H1 (cell line): ENCODE measurements around the gene KIF13A. TPM values are rescaled to one million over a fixed set of nuclear protein-coding genes. Genes with fewer than 3 reads are reported as not detected.

Source experiments
- CTCF ChIA-PET: fragments of 300-600 bp; sonication (Branson Sonifier 250); formaldehyde crosslinking; loops from one replicate; lab custom pipeline; 2021; ENCODE audit not compliant: partially characterized antibody; lab: Charles Lee
- POLR2A ChIA-PET: fragments of 300-600 bp; sonication (Branson Sonifier 250); formaldehyde crosslinking; loops from one replicate; lab custom pipeline; 2021; ENCODE audit warnings: inconsistent platforms; ENCODE audit not compliant: partially characterized antibody; lab: Charles Lee
- DNase-seq, 2 experiments: peaks; one replicate each; pipeline versions ENCODE4 v3.0.0 to v3.0.0-alpha.2; 2010 to 2022; ENCODE audit warnings: low spot score in 2 of 2, low read depth in 1 of 2, mixed read lengths in 1 of 2
- FAIRE-seq: peaks from 2 replicates; lab custom pipeline; 2011; peaks lifted over from hg19 to GRCh38; lab: Jason Lieb, UNC
- H2AFZ ChIP-seq: 2 replicates; pipeline ENCODE4 v1.8.1; 2012; ENCODE audit warnings: low read length, inconsistent platforms
- H2AK5ac ChIP-seq: 2 replicates; pipeline ENCODE4 v1.6.1; 2013; ENCODE audit warnings: low read depth, low read length
- H2BK120ac ChIP-seq: replicated peaks from 2 replicates; pipeline ENCODE3; 2013; ENCODE audit warnings: low read depth, low read length, inconsistent platforms
- H2BK12ac ChIP-seq: 2 replicates; pipeline ENCODE4 v1.6.1; 2013; ENCODE audit warnings: low read depth, low read length
- H2BK15ac ChIP-seq: 2 replicates; pipeline ENCODE4 v1.6.1; 2013; ENCODE audit warnings: low read length
- H2BK20ac ChIP-seq: 2 replicates; pipeline ENCODE4 v1.6.1; 2013; ENCODE audit warnings: low read length
- H2BK5ac ChIP-seq: 2 replicates; pipeline ENCODE4 v1.6.1; 2013; ENCODE audit warnings: low read depth, low read length
- H3K14ac ChIP-seq: 2 replicates; pipeline ENCODE4 v1.6.1; 2013; ENCODE audit warnings: inconsistent platforms; ENCODE audit not compliant: insufficient read length
- H3K18ac ChIP-seq: 2 replicates; pipeline ENCODE4 v1.6.1; 2013; ENCODE audit warnings: low read length; ENCODE audit errors: extremely low read depth
- H3K23ac ChIP-seq: 2 replicates; pipeline ENCODE4 v1.6.1; 2013; ENCODE audit warnings: inconsistent platforms; ENCODE audit not compliant: insufficient read length
- H3K23me2 ChIP-seq: 2 replicates; pipeline ENCODE4 v1.6.1; 2013; ENCODE audit warnings: low read depth, low read length
- H3K27ac ChIP-seq: 2 replicates; pipeline ENCODE4 v1.6.1; 2011; ENCODE audit warnings: low read depth, low read length, inconsistent platforms
- H3K27me3 ChIP-seq, 4 experiments: replicated peaks in 1 of 4; 1 replicate in 1 of 4; 2 replicates in 3 of 4; pipeline versions ENCODE4 v1.6.1 to v1.8.1; 2011 to 2013; ENCODE audit warnings: low read length in 3 of 4, mild to moderate bottlenecking in 3 of 4, inconsistent platforms in 2 of 4, mixed read lengths in 2 of 4, moderate library complexity in 1 of 4; ENCODE audit not compliant: control insufficient read depth in 3 of 4, insufficient read depth in 3 of 4; ENCODE audit errors: extremely low read depth in 1 of 4
- H3K36me3 ChIP-seq, 4 experiments: 2 replicates each; pipeline versions ENCODE4 v1.6.1 to v1.8.1; 2011 to 2013; ENCODE audit warnings: mild to moderate bottlenecking in 4 of 4, low read length in 3 of 4, moderate library complexity in 2 of 4, control low read depth in 1 of 4, inconsistent platforms in 1 of 4; ENCODE audit not compliant: insufficient read depth in 4 of 4, control insufficient read depth in 2 of 4
- H3K4ac ChIP-seq: replicated peaks from 2 replicates; pipeline ENCODE3; 2013; ENCODE audit warnings: low read length, low read depth, mixed read lengths, inconsistent platforms; ENCODE audit not compliant: insufficient read length
- H3K4me1 ChIP-seq, 4 experiments: replicated peaks in 1 of 4; 1 replicate in 1 of 4; 2 replicates in 3 of 4; pipeline versions ENCODE4 v1.6.1 to v1.8.1; 2011 to 2013; ENCODE audit warnings: low read length in 3 of 4, inconsistent platforms in 2 of 4, mixed read lengths in 1 of 4; ENCODE audit not compliant: insufficient read depth in 4 of 4, control insufficient read depth in 3 of 4
- H3K4me2 ChIP-seq, 2 experiments: 2 replicates each; pipeline versions ENCODE4 v1.6.1 to v1.8.1; 2011 to 2013; ENCODE audit warnings: low read depth in 2 of 2, low read length in 2 of 2, control low read depth in 1 of 2, inconsistent platforms in 1 of 2, mild to moderate bottlenecking in 1 of 2; ENCODE audit not compliant: insufficient read depth in 1 of 2
- H3K4me3 ChIP-seq, 4 experiments: fragments of 200-600, 300-600 bp in 1 of 4; sonication (generic), shearing (Covaris generic), sonication (Bioruptor Twin) in 1 of 4; 2 replicates each; pipeline versions ENCODE4 v1.5.1 to v1.8.1; 2011 to 2016; ENCODE audit warnings: low read length in 4 of 4, low read depth in 3 of 4, control low read depth in 2 of 4, inconsistent platforms in 2 of 4, mild to moderate bottlenecking in 2 of 4, mixed read lengths in 1 of 4, moderate library complexity in 1 of 4; ENCODE audit not compliant: insufficient read depth in 2 of 4; ENCODE audit errors: extremely low read depth in 1 of 4
- H3K56ac ChIP-seq: replicated peaks from 2 replicates; pipeline ENCODE3; 2013; ENCODE audit warnings: low read depth, mild to moderate bottlenecking, mixed read lengths, low read length, inconsistent platforms; ENCODE audit not compliant: insufficient read length
- H3K79me1 ChIP-seq: 2 replicates; pipeline ENCODE4 v1.6.1; 2013; ENCODE audit warnings: low read depth, low read length, control low read depth
- H3K79me2 ChIP-seq, 2 experiments: 2 replicates each; pipeline versions ENCODE4 v1.6.1 to v1.8.1; 2012 to 2013; ENCODE audit warnings: low read length in 2 of 2, mild to moderate bottlenecking in 2 of 2, inconsistent platforms in 1 of 2; ENCODE audit not compliant: insufficient read depth in 2 of 2, control insufficient read depth in 1 of 2
- H3K9ac ChIP-seq, 4 experiments: replicated peaks in 1 of 4; 1 replicate in 1 of 4; 2 replicates in 3 of 4; pipeline versions ENCODE4 v1.6.1 to v1.8.1; 2011 to 2013; ENCODE audit warnings: low read depth in 3 of 4, low read length in 3 of 4, control low read depth in 2 of 4, mild to moderate bottlenecking in 2 of 4, moderate library complexity in 2 of 4, inconsistent platforms in 1 of 4; ENCODE audit errors: extremely low read depth in 1 of 4
- H3K9me3 ChIP-seq, 2 experiments: 2 replicates each; pipeline versions ENCODE4 v1.6.1 to v1.8.1; 2012 to 2013; ENCODE audit warnings: mild to moderate bottlenecking in 2 of 2, moderate library complexity in 2 of 2, control low read depth in 1 of 2, inconsistent platforms in 1 of 2, low read depth in 1 of 2, low read length in 1 of 2, mixed read lengths in 1 of 2; ENCODE audit not compliant: insufficient read depth in 2 of 2
- H4K20me1 ChIP-seq, 2 experiments: replicated peaks in 1 of 2; 2 replicates each; pipeline versions ENCODE3 to v1.8.1; 2011 to 2013; ENCODE audit warnings: inconsistent platforms in 2 of 2, low read length in 2 of 2, mild to moderate bottlenecking in 1 of 2; ENCODE audit not compliant: insufficient read depth in 2 of 2, control insufficient read depth in 1 of 2
- H4K5ac ChIP-seq: 2 replicates; pipeline ENCODE4 v1.6.1; 2013; ENCODE audit warnings: low read length, low read depth, mixed read lengths, inconsistent platforms; ENCODE audit not compliant: insufficient read length
- H4K8ac ChIP-seq: 2 replicates; pipeline ENCODE4 v1.8.0; 2013; ENCODE audit warnings: mild to moderate bottlenecking, moderate library complexity, low read length, inconsistent platforms; ENCODE audit not compliant: insufficient read depth; ENCODE audit errors: extremely low read depth
- H4K91ac ChIP-seq: replicated peaks from 2 replicates; pipeline ENCODE3; 2013; ENCODE audit warnings: low read length, mixed read lengths, inconsistent platforms; ENCODE audit not compliant: insufficient read length
- EZH2 ChIP-seq: fragments of 200-600 bp; sonication (generic); IDR thresholded peaks from 2 replicates; pipeline ENCODE4 v1.7.1; 2012; ENCODE audit warnings: low read depth, mild to moderate bottlenecking, moderate library complexity, low read length, inconsistent platforms; ENCODE audit not compliant: severe bottlenecking
- JUND ChIP-seq: IDR thresholded peaks from 2 replicates; pipeline ENCODE4 v1.6.1; 2011; ENCODE audit warnings: mild to moderate bottlenecking, improper control_type of control experiment, low read length
- RNF2 ChIP-seq: fragments of 200-900, 300-1000 bp; sonication (generic); IDR thresholded peaks from 2 replicates; pipeline ENCODE4 v1.7.1; 2016; ENCODE audit warnings: borderline replicate concordance, low read depth, mild to moderate bottlenecking, antibody characterized with exemption, low read length; ENCODE audit not compliant: poor library complexity, severe bottlenecking; ENCODE audit errors: missing control alignments
- TCF12 ChIP-seq: IDR thresholded peaks from 2 replicates; pipeline ENCODE4 v1.6.1; 2011; ENCODE audit warnings: low read depth, mild to moderate bottlenecking, low read length
- whole genome bisulfite sequencing, 2 experiments: shearing (Covaris generic) in 1 of 2; methylation state at CpG; one replicate each; pipeline versions ENCODE4 v1.1.6 to v1.1.7; 2013 to 2015; ENCODE audit warnings: low lambda C conversion rate in 2 of 2, mixed read lengths in 2 of 2, inconsistent platforms in 1 of 2, low coverage in 1 of 2, missing lambda C conversion rate in 1 of 2; ENCODE audit not compliant: insufficient replicate concordance in 2 of 2, insufficient coverage in 1 of 2, insufficient read length in 1 of 2; ENCODE audit errors: extremely low coverage in 1 of 2, missing lambda C conversion rate in 1 of 2; 5-methylcytosine and 5-hydroxymethylcytosine counted together
- long read RNA-seq, 2 experiments: library from RNA in 1 of 2; library from capped mRNA in 1 of 2; stranded (forward); transcript quantifications; one replicate each; pipeline ENCODE4 v2.0.0, GENCODE V29; 2021; ENCODE audit warnings: inconsistent platforms in 1 of 2
- polyA minus RNA-seq, 3 experiments: library from RNA; depleted of rRNA, polyadenylated mRNA; stranded (reverse); fragments of >200 nt; gene quantifications; 1 replicate in 2 of 3; 2 replicates in 1 of 3; pipeline ENCODE4 v1.2.3, GENCODE V29; 2011
- polyA plus RNA-seq, 7 experiments: library from polyadenylated mRNA; depleted of rRNA in 3 of 7; stranded (reverse) in 5 of 7; unstranded in 2 of 7; fragments of >200 nt in 5 of 7; fragments of 200-250 nt in 2 of 7; gene quantifications; 1 replicate in 5 of 7; 2 replicates in 1 of 7; 4 replicates in 1 of 7; pipeline versions ENCODE4 v1.2.1 to v1.2.3, GENCODE V29; 2011 to 2013; ENCODE audit warnings: missing spikeins in 2 of 7, mixed read lengths in 2 of 7
- total RNA-seq: library from RNA; stranded (reverse); fragmentation: NEBNext Ultra II Directional; extraction: Animal tissue kit (Norgen Biotek cat#: 25700); gene quantifications from 2 replicates; pipeline ENCODE4 v1.2.1, GENCODE V29; 2021
- TF ChIP-seq, protein P1 (sequence below), 3 experiments: IDR thresholded peaks; 1 replicate in 2 of 3; 2 replicates in 1 of 3; pipeline versions ENCODE4 v1.5.1 to v1.6.1; 2011; ENCODE audit warnings: low read length in 3 of 3, mild to moderate bottlenecking in 3 of 3, inconsistent platforms in 2 of 3, low read depth in 1 of 3, moderate library complexity in 1 of 3; ENCODE audit not compliant: insufficient read depth in 1 of 3; ENCODE audit errors: control extremely low read depth in 1 of 3
- TF ChIP-seq, protein P2 (sequence below): IDR thresholded peaks from 2 replicates; pipeline ENCODE4 v1.6.1; 2012; ENCODE audit warnings: inconsistent platforms

Gene KIF13A
- total RNA-seq (40.8 and 43.3 TPM in 2 replicates), polyA plus RNA-seq (2011; rRNA removed) (10.4 and 14.7 TPM in 2 replicates), polyA minus RNA-seq (2011; rRNA and poly(A)+ RNA removed) (30.6 and 36.4 TPM in 2 replicates)
- polyA plus RNA-seq (2011; cell fraction: cytosol; rRNA removed), result 18.0 TPM
- polyA plus RNA-seq (2011; cell fraction: nucleus; rRNA removed), result 20.1 TPM
- 20.9 to 26.8 TPM (median 23.9 TPM) in 4 replicates for polyA plus RNA-seq (2012, experiment 1 of 2)
- 4.9 TPM for polyA plus RNA-seq (2012, experiment 2 of 2)
- 14.8 TPM for polyA plus RNA-seq (2013, experiment 1 of 2)
- polyA plus RNA-seq (2013, experiment 2 of 2), result 14.9 TPM
- 24.3 TPM for polyA minus RNA-seq (2011; cell fraction: cytosol; rRNA and poly(A)+ RNA removed)
- polyA minus RNA-seq (2011; cell fraction: nucleus; rRNA and poly(A)+ RNA removed), result 37.2 TPM
- long read RNA-seq, experiment 1, transcript KIF13A-207 (3 exons, 1,330 nt), result major isoform, 7 of 16 reads
- long read RNA-seq, experiment 1, partial matches to known transcripts, result 1 of 16 reads
- long read RNA-seq, experiment 1, other reads (novel, unspliced or antisense), result 8 of 16 reads
- long read RNA-seq, experiment 2, partial matches to known transcripts, result 0 of 1 reads
- long read RNA-seq, experiment 2, other reads (novel, unspliced or antisense), result 1 of 1 reads

DNA sequence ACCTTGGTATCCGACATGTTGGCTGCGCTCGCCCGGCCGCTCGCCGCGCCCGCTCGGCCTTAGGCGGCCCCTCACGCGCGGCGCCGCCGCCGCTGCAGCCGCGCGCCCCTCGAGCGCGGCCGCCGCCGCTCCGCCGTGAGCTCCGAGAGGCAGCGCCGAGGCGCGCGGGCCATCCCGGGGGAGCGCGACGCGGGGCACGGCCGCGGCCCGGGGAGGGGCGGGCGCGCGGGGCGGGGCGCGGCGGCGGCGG lies at the start of gene KIF13A:
Gene KIF13A, minus strand, starts transcription at position 189 of the 250 bp plus-strand sequence. Its CDS starts 172 bp downstream, at position 17.
- Histone ChIP-seq H2AFZ (peak within 1 kb of the TSS; percentile 83), H3K23me2 (peaks cover 11% of the 10 kb centered on the region), H4K91ac (peak within 1 kb of the TSS; percentile 69), H3K56ac (peak within 1 kb of the TSS; percentile 19), H3K18ac (peak within 1 kb of the TSS; percentile 71; the same call in 1 of the 2 replicates), H3K9ac (peak within 1 kb of the TSS; percentile 60 to 97 (median 84)), H4K8ac (peak within 1 kb of the TSS; percentile 88), H2AK5ac (no peak within 1 kb of the TSS), H3K27me3 (peaks cover 0 to 4% (median 0%) of the 10 kb centered on the region in 4 experiments; a peak in 2 of 7 replicates), H3K36me3 (no peaks in the 10 kb centered on the region; a peak in 2 of 8 replicates), H2BK15ac (peak within 1 kb of the TSS; percentile 0; the same call in 1 of the 2 replicates), H4K5ac (peak within 1 kb of the TSS; percentile 90), H2BK20ac (0 out of 2 replicates have a peak within 1 kb of the TSS, but pooled peaks have one; percentile 80), H3K4me1 (peaks cover 3 to 18% (median 8%) of the 10 kb centered on the region in 4 experiments), H3K14ac (no peak within 1 kb of the TSS), H4K20me1 (peaks cover 4 to 7% of the 10 kb centered on the region in 2 experiments), H3K79me2 (peaks cover 0 to 43% of the 10 kb centered on the region in 2 experiments; a peak in 3 of 4 replicates), H3K4me2 (peak within 1 kb of the TSS; percentile 98 to 99), H2BK12ac (peak within 1 kb of the TSS; percentile 99), H3K23ac (no peak within 1 kb of the TSS), H3K79me1 (0 out of 2 replicates have a peak, but pooled peaks cover 3% of the 10 kb centered on the region), H2BK120ac (no peak within 1 kb of the TSS), H3K27ac (peak within 1 kb of the TSS; percentile 47; the same call in 1 of the 2 replicates), H3K9me3 (no peaks in the 10 kb centered on the region), H3K4me3 (peak within 1 kb of the TSS; percentile 78 to 93 (median 84)), H2BK5ac (peak within 1 kb of the TSS; percentile 82), H3K4ac (peak within 1 kb of the TSS; percentile 33)
- DNase-seq, result no peak
- CTCF ChIA-PET, result no interaction called here
- 0% methylated on average over 7 of the region's 54 CpGs; no CpG with 5 or more reads in 1 of the 2 experiments for WGBS, 2 experiments
- POLR2A ChIA-PET, result interaction anchor here (0.7 to 2.7 kb wide), 7 partner anchors 10 to 280 kb away, joined by 3 to 10 read pairs (median 4); partner anchors contain the start of gene NUP153
- FAIRE-seq, result no peak
- no peak for TF ChIP-seq RNF2
- no peak for TF ChIP-seq TCF12
- TF ChIP-seq, protein P1, sequence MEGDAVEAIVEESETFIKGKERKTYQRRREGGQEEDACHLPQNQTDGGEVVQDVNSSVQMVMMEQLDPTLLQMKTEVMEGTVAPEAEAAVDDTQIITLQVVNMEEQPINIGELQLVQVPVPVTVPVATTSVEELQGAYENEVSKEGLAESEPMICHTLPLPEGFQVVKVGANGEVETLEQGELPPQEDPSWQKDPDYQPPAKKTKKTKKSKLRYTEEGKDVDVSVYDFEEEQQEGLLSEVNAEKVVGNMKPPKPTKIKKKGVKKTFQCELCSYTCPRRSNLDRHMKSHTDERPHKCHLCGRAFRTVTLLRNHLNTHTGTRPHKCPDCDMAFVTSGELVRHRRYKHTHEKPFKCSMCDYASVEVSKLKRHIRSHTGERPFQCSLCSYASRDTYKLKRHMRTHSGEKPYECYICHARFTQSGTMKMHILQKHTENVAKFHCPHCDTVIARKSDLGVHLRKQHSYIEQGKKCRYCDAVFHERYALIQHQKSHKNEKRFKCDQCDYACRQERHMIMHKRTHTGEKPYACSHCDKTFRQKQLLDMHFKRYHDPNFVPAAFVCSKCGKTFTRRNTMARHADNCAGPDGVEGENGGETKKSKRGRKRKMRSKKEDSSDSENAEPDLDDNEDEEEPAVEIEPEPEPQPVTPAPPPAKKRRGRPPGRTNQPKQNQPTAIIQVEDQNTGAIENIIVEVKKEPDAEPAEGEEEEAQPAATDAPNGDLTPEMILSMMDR (IDR thresholded peaks at IDR 0.05; ENCODE audit: control extremely low read depth in 1 of 3, insufficient read depth in 1 of 3, low read depth in 1 of 3, low read length in 3 of 3), result no peak
- TF ChIP-seq, protein P2, sequence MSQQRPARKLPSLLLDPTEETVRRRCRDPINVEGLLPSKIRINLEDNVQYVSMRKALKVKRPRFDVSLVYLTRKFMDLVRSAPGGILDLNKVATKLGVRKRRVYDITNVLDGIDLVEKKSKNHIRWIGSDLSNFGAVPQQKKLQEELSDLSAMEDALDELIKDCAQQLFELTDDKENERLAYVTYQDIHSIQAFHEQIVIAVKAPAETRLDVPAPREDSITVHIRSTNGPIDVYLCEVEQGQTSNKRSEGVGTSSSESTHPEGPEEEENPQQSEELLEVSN, result no peak
- TF ChIP-seq EZH2, result no peak
- TF ChIP-seq JUND, result no peak
